ENCODE measurements around the gene OR4C46.

DNA sequence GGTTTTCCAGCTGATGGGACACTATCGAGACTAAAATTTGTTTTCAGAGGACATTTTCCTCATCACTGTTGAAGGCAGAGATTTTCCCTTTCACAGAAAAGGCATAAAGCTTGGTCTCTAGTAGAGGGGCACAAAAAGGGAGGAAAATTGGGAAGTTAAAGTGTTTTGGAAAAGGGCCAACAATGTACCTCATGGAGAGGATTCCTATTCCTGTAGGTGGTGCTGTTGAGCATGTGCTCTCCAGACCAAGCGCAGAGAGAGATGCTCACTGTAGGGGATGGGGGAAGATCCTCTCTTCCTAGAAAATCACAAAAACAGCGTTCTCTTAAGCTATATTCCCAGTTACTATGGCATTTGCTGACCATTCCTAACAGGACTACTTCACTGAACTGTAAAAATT lies 44.9 kb downstream of the OR4C46 start:
- TF ChIP-seq GATA3 (IDR thresholded peaks at IDR 0.05; ENCODE audit: low read depth, low read length) (no peak), GATA2 (IDR thresholded peaks at IDR 0.05; ENCODE audit: low read depth, low read length) (no peak)

Measured in SH-SY5Y (cell line).